Activated naive CD8-positive, alpha-beta T cell treated with anti-CD3 and anti-CD28 coated beads for 36 hours (primary cell): ENCODE measurements around the gene NCAPD3. TPM values are rescaled to one million over a fixed set of nuclear protein-coding genes. Genes with fewer than 3 reads are reported as not detected.
A peak's percentile ranks its signal among the peaks of the same experiment; 100 is the strongest.

Experiments
- DNase-seq: peaks from one replicate; pipeline ENCODE4 v3.0.0; 2021
- H3K27ac Mint-ChIP-seq: one replicate; pipeline ENCODE4 v1.8.0; 2022; ENCODE audit warnings: mild to moderate bottlenecking, moderate library complexity, mixed read lengths
- H3K27me3 Mint-ChIP-seq: one replicate; pipeline ENCODE4 v1.8.0; 2022; ENCODE audit warnings: mild to moderate bottlenecking, mixed read lengths
- H3K36me3 Mint-ChIP-seq: one replicate; pipeline ENCODE4 v1.8.0; 2021; ENCODE audit warnings: mild to moderate bottlenecking, mixed read lengths
- H3K4me1 Mint-ChIP-seq: one replicate; pipeline ENCODE4 v1.8.0; 2021; ENCODE audit warnings: mixed read lengths
- H3K4me3 Mint-ChIP-seq: one replicate; pipeline ENCODE4 v1.8.0; 2022; ENCODE audit warnings: mild to moderate bottlenecking, moderate library complexity, mixed read lengths
- H3K9me3 Mint-ChIP-seq: one replicate; pipeline ENCODE4 v1.8.0; 2022; ENCODE audit warnings: mixed read lengths
- total RNA-seq, 2 experiments: library from RNA; stranded (reverse); gene quantifications; one replicate each; pipeline ENCODE4 v1.2.3, GENCODE V29; 2021

The NCAPD3 gene
- total RNA-seq = 10 to 100 TPM; 93.4 to 96.7 TPM

- Mint-ChIP-seq H3K27me3 (no peaks in the 10 kb centered on the region), H3K36me3 (peaks cover 24% of the 10 kb centered on the region), H3K27ac (peak within 1 kb of the TSS; percentile 97), H3K9me3 (no peaks in the 10 kb centered on the region), H3K4me1 (peaks cover 62% of the 10 kb centered on the region), H3K4me3 (peak within 1 kb of the TSS; percentile 96)
- DNase-seq = peak; percentile 96
Observed at GRCh38 chr11:134223836-134224709, at the start of gene NCAPD3, which contains the start of gene VPS26B. NCAPD3 (minus strand) TSS chr11:134223967; CDS start chr11:134223926, 41 bp downstream. VPS26B (plus strand) TSS chr11:134224671; CDS start chr11:134225123, 452 bp downstream.

- Mint-ChIP-seq H3K4me1 (peaks cover 47% of the 10 kb centered on the region), H3K27me3 (peaks cover 4% of the 10 kb centered on the region), H3K9me3 (no peaks in the 10 kb centered on the region), H3K27ac (no peak overlapping the region), H3K4me3 (no peak overlapping the region), H3K36me3 (peaks cover 9% of the 10 kb centered on the region)
- DNase-seq = no peak
Observed at GRCh38 chr11:134273317-134273712, 49.5 kb upstream of the NCAPD3 start.

GRCh38 chr11:134272381-134273316 is 48.9 kb upstream of the NCAPD3 start:
- peaks cover 5% of the 10 kb centered on the region for H3K36me3 Mint-ChIP-seq
- H3K4me3 Mint-ChIP-seq = peak overlapping the region; percentile 32
- no peaks in the 10 kb centered on the region for H3K9me3 Mint-ChIP-seq
- peaks cover 4% of the 10 kb centered on the region for H3K27me3 Mint-ChIP-seq
- no peak for DNase-seq
- H3K4me1 Mint-ChIP-seq = peaks cover 45% of the 10 kb centered on the region
- no peak overlapping the region for H3K27ac Mint-ChIP-seq

- DNase-seq = no peak
- Mint-ChIP-seq H3K36me3 (no peaks in the 10 kb centered on the region), H3K27me3 (no peaks in the 10 kb centered on the region), H3K27ac (no peak overlapping the region), H3K4me3 (no peak overlapping the region), H3K9me3 (no peaks in the 10 kb centered on the region), H3K4me1 (peaks cover 42% of the 10 kb centered on the region)
Observed at GRCh38 chr11:134271978-134272377, 48.2 kb upstream of the NCAPD3 start.

- DNase-seq = peak; percentile 14
- Mint-ChIP-seq H3K9me3 (no peaks in the 10 kb centered on the region), H3K36me3 (no peaks in the 10 kb centered on the region), H3K4me3 (no peak overlapping the region), H3K27me3 (no peaks in the 10 kb centered on the region), H3K4me1 (peaks cover 43% of the 10 kb centered on the region), H3K27ac (no peak overlapping the region)
Observed at GRCh38 chr11:134270250-134270714, 46.5 kb upstream of the NCAPD3 start.

GRCh38 chr11:134267966-134268365 is 44.2 kb upstream of the NCAPD3 start:
- no peak for DNase-seq
- no peak overlapping the region for H3K27ac Mint-ChIP-seq
- H3K9me3 Mint-ChIP-seq = no peaks in the 10 kb centered on the region
- H3K4me3 Mint-ChIP-seq = no peak overlapping the region
- peaks cover 23% of the 10 kb centered on the region for H3K4me1 Mint-ChIP-seq
- no peaks in the 10 kb centered on the region for H3K36me3 Mint-ChIP-seq
- H3K27me3 Mint-ChIP-seq = no peaks in the 10 kb centered on the region

GRCh38 chr11:134267461-134267860 is 43.7 kb upstream of the NCAPD3 start:
- H3K4me1 Mint-ChIP-seq = peaks cover 19% of the 10 kb centered on the region
- H3K4me3 Mint-ChIP-seq = no peak overlapping the region
- no peak for DNase-seq
- no peaks in the 10 kb centered on the region for H3K9me3 Mint-ChIP-seq
- H3K36me3 Mint-ChIP-seq = no peaks in the 10 kb centered on the region
- no peak overlapping the region for H3K27ac Mint-ChIP-seq
- no peaks in the 10 kb centered on the region for H3K27me3 Mint-ChIP-seq

- no peak for DNase-seq
- no peaks in the 10 kb centered on the region for H3K9me3 Mint-ChIP-seq
- no peaks in the 10 kb centered on the region for H3K36me3 Mint-ChIP-seq
- no peak overlapping the region for H3K4me3 Mint-ChIP-seq
- H3K4me1 Mint-ChIP-seq = peaks cover 17% of the 10 kb centered on the region
- no peak overlapping the region for H3K27ac Mint-ChIP-seq
- H3K27me3 Mint-ChIP-seq = no peaks in the 10 kb centered on the region
Observed at GRCh38 chr11:134266841-134267251, 43.1 kb upstream of the NCAPD3 start.

GRCh38 chr11:134266440-134266839 is 42.7 kb upstream of the NCAPD3 start:
- Mint-ChIP-seq H3K36me3 (no peaks in the 10 kb centered on the region), H3K27ac (no peak overlapping the region), H3K9me3 (no peaks in the 10 kb centered on the region), H3K27me3 (no peaks in the 10 kb centered on the region), H3K4me3 (no peak overlapping the region), H3K4me1 (peaks cover 15% of the 10 kb centered on the region)
- DNase-seq = no peak

- H3K9me3 Mint-ChIP-seq = no peaks in the 10 kb centered on the region
- H3K27me3 Mint-ChIP-seq = no peaks in the 10 kb centered on the region
- no peak for DNase-seq
- no peak overlapping the region for H3K4me3 Mint-ChIP-seq
- no peak overlapping the region for H3K27ac Mint-ChIP-seq
- H3K4me1 Mint-ChIP-seq = peaks cover 3% of the 10 kb centered on the region
- H3K36me3 Mint-ChIP-seq = no peaks in the 10 kb centered on the region
Observed at GRCh38 chr11:134264966-134265764, 41.4 kb upstream of the NCAPD3 start.

GRCh38 chr11:134261626-134262488 is 38.1 kb upstream of the NCAPD3 start:
- Mint-ChIP-seq H3K36me3 (peaks cover 3% of the 10 kb centered on the region), H3K27me3 (no peaks in the 10 kb centered on the region), H3K27ac (no peak overlapping the region), H3K4me1 (peaks cover 2% of the 10 kb centered on the region), H3K9me3 (no peaks in the 10 kb centered on the region), H3K4me3 (no peak overlapping the region)
- DNase-seq = no peak

- Mint-ChIP-seq H3K4me1 (no peaks in the 10 kb centered on the region), H3K27ac (no peak overlapping the region), H3K36me3 (peaks cover 3% of the 10 kb centered on the region), H3K4me3 (no peak overlapping the region), H3K9me3 (no peaks in the 10 kb centered on the region), H3K27me3 (no peaks in the 10 kb centered on the region)
- DNase-seq = no peak
Observed at GRCh38 chr11:134260983-134261382, 37.2 kb upstream of the NCAPD3 start.

- H3K27me3 Mint-ChIP-seq = no peaks in the 10 kb centered on the region
- no peak overlapping the region for H3K4me3 Mint-ChIP-seq
- H3K9me3 Mint-ChIP-seq = no peaks in the 10 kb centered on the region
- peaks cover 1% of the 10 kb centered on the region for H3K4me1 Mint-ChIP-seq
- H3K27ac Mint-ChIP-seq = no peak overlapping the region
- DNase-seq = no peak
- peaks cover 3% of the 10 kb centered on the region for H3K36me3 Mint-ChIP-seq
Observed at GRCh38 chr11:134260503-134260902, 36.7 kb upstream of the NCAPD3 start.

- DNase-seq = no peak
- Mint-ChIP-seq H3K36me3 (peaks cover 3% of the 10 kb centered on the region), H3K27ac (no peak overlapping the region), H3K4me1 (peaks cover 13% of the 10 kb centered on the region), H3K27me3 (no peaks in the 10 kb centered on the region), H3K9me3 (no peaks in the 10 kb centered on the region), H3K4me3 (no peak overlapping the region)
Observed at GRCh38 chr11:134258577-134258976, 34.8 kb upstream of the NCAPD3 start.
